Inflammatory macrophage (primary cell): Measurements from ENCODE around the gene BLVRA.
"Not testable (repeated sequence)": the region's sequence is repeated elsewhere in the genome, so short reads cannot be mapped to it uniquely, and the experiment has no call there.

ENCODE experiments used
- DNase-seq, 2 donors: peaks; one replicate each; pipeline ENCODE4 v3.0.0-alpha.2; 2020 to 2022

Gene BLVRA

DNA sequence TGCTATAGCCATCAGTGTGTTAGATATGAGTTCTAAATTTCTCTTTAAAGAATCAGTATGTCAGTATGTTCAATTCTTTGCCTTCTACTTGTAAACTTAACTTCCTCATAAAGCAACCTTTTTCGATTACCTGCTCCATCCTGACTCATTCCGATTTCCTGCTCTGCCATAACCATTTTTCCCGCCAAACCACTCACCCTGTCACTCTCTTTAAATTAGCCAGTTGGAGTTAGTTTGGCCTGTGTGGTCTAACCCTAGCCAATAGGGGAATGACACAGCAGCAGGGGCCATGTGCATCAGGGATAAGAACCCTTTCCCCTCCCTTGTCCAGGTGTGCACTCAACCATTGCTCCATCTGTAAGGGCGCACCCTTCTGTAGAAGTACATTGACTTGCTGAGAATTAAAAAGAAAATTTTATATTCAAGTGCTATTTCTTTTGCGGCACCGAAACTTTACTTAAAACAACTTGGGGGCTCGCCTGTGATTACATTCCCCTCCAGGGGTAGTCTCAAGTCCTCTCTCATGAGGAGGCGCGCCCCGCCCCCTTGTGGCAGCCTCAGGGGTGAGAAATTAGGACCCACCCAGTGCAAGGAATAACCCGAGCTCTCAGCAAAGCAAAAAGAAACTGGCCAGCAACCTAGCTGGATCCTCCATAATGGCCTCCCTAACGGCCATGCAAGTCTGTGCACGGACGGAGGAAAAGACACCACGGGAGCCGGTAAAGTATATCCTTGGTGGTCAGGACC, 51.9 kb downstream of the BLVRA start:
- peak; percentile 28 to 34 for DNase-seq

DNA sequence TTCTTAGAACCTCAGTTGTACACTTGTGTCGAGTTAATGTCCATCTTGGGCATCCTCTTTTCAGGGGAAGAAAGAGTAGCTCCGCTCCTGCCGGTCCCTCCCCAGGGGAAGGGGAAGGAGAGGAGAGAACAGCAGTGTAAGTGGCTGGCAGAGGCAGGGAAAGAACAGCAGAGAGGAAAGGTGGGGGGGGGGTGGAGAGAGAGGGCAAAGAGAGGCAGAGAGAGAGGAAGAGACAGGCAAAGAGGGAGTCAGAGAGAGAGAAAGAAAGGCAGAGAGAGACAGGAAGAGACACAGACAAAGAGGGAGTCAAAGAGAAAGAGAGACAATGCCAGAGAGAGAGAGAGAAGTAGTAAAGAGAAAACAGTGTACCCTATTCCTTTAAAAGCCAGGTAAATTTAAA, 56.9 kb downstream of the BLVRA start:
- no peak for DNase-seq

DNA sequence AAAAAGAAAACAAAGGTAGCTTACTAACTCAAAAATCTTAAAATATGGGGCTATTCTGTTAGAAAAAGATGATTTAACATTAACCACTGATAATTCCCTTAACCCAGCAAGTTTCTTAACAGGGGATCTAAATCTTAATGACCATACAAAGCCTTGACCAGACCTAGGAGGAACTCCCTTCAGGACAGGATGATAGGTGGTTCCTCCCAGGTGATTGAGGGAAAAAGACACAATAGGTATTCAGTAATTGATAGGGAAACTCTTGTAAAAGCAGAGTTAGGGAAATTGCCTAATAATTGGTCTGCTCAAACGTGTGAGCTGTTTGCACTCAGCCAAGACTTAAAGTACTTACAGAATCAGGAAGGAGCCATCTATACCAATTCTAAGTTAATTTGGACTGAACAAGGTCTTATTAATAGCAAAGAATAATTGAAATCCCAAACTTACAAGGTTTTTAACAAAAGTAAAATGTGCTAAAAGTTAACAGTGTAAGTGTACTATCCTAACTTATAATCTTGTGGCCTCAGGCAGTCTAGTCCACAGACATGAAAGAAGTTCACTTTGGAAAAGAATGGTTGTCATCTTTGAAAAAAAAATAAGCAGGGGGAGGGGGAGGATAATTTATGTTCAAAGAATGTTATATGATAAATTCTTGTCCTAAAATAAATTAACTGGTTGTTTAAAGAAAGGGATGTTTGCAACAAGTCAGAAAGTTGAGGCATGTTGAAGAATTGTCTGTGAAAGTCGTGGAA, 57.7 kb downstream of the BLVRA start:
- DNase-seq, result not testable (repeated sequence)

DNA sequence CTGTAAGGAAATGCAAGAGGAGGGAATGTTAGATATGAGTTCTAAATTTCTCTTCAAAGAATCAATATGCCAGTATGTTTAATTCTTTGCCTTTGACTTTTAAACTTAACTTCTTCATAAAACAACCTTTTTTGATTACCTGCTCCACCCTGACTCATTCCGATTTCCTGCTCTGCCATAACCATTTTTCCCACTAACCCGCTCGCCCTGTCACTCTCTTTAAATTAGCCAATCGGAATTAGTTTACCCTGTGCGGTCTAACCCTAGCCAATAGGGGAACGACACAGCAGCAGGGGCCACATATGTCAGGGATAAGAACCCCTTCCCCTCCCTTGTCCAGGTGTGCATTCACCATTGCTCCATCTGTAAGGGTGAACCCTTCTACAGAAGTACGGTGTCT, 64.9 kb downstream of the BLVRA start:
- DNase-seq, result not testable (repeated sequence)

DNA sequence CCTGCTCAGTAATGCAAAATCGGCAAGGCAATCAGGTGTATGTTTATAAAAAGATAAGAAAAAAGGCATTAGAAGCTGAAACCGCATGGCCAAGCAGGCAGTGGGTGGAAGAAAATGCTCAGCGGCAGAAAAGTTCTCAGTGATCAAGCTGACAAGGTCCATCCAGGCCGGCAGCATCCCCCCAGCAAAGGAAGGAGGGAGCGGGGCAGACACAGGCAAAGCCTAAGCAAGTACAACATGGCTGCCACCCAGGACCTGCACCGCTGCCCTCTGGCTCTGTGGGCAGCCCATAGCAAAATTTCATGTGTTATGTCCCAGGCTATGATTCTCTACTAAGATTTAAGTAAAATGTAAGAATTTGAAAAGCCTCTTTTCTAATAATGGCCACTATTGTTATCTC, 65.5 kb downstream of the BLVRA start:
- DNase-seq, result no peak

DNA sequence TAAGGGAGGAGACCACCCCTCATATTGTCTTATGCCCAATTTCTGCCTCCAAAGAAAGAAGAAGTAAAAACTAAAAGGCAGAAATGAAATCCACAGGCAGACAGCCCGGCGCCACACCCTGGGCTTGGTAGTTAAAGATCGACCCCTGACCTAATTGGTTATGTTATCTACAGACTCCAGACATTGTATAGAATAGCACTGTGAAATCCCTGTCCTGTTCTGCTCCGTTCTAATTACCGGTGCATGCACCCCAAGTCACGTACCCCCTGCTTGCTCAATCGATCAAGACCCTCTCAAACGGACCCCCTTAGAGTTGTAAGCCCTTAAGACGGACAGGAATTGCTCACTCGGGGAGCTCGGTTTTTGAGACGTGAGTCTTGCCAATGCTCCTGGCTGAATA, 66.0 kb downstream of the BLVRA start:
- not testable (repeated sequence) for DNase-seq

DNA sequence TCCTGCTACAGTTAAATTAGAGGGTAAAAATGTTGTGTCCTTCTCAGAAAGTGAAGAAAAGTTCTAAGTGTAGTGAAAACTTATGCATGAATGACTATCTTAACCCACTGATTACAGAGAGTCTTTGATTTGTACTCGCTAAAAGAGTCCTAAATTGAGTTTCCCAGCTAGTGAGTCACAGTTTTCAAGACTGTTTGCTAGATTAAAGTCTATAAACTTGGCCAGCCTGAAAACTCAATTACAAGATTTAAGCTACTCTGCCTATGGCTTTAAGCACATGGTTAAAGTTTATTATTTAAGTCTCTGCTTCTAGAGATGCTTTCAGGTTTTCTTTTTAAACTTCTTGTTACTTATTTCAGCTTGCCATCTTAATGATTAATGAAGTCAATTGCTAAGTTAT, 66.5 kb downstream of the BLVRA start:
- DNase-seq, result no peak

DNA sequence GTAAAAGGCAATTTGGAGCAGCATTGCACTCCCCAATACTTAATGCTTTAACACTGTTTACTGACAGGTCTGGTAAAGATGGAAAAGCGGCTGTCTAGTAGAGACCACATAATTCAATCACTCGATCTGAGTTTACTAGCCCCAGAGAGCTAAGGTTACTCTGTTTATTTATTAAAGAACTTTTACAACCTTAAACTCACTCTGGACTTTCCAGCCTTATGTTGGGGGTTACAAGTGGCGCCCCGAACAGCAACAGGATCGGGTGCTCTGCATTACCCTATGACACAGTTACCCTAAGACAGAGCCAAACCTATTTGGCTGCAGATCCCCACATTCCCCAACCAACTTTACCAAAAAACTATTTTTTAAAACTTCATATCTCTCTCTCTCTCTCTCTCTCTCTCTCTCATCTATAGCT, 66.9 kb downstream of the BLVRA start:
- DNase-seq, result no peak

DNA sequence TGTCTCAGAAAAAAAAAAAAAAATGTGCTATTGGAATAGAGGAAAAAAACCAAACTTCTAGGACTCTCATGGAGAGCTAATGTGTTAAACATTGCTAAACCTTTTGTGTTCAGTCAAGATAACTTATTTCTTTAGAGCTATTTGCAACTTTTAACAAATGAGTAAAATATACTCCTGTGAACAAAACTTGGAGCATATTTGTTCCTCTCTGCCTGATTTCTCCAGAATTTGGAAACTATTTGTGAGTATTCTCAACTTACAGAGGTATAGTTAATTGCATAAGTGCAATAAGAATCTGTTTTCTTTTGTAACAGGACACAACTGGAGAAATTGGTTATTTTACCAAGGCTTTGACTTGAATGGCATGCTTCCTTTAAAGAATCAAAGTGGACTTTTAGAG, 72.4 kb downstream of the BLVRA start:
- DNase-seq, result not testable (repeated sequence)

DNA sequence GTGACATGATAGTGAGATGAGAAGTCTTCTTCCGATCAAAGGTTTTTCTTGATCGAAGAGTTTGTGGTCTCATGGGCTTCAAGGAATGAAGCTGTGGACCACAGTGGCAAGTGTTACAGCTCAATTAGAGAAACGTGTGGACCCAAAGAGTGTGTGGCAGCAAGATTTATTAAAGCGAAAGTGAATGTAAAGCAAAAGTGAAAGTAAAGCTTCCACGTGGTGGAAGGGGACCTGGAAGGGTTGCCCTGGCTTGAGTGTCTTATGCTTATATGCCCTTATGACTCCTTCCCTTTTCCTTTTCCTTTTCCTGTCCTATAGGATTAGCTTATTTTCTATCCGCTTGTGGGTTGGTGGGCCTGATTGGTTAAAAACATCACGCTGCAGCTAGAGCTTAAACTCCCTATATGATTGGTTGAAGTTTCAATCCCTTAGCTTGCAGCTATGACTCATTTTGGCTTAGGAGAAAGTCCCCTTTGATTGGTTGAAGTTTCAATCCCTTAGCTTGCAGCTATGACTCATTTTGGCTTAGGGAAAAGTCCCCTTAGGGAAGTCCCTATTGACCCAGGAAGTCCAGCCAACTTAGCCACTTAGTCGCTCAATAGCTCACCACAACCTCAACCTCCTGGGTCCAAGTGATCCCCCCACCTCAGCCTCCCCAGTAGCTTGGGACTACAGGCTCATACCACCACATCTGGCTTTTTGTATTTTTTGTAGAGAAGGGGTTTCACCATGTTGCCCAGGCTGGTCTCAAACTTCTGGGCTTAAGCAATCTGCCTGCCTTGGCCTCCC, 76.2 kb downstream of the BLVRA start:
- DNase-seq, result peak; percentile 53 to 64

DNA sequence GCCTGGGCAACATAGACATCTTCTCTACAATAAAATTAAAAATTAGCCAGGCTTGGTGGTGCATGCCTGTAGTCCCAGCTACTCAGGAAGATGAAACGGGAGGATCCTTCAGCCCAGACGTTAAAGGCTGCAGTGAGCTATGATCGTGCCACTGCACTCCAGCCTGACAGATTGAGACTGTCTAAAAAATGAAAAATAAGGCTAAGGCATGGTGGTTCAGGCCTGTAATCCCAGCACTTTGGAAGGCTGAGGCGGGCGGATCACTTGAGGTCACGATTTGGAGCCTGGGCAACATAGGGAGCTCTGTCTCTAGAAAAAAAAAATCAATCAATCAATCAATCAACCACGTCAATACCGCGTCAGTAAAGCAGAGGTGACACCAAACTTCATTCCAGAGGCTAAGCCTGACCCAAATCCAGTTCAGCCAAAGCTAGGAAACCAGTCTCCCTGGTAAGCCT, 79.8 kb downstream of the BLVRA start:
- DNase-seq, result no peak

DNA sequence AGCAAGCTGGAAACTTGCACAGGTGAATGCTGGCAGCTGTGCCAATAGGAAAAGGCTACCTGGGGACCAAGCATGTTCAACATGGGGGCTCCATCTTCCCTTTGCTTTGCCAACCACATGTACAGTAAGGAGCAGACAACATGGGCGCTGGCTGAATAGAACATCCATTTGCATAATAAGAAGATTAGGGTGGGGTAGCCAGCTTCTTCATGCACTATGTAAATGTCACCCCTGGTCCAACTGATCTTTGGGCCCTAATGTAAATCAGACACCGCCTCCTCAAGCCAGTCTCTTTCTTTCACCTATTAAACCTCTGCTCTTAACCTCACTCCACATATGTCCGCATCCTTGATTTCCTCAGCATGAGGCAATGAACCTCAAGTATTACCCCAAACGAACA, 84.8 kb downstream of the BLVRA start:
- DNase-seq, result no peak

DNA sequence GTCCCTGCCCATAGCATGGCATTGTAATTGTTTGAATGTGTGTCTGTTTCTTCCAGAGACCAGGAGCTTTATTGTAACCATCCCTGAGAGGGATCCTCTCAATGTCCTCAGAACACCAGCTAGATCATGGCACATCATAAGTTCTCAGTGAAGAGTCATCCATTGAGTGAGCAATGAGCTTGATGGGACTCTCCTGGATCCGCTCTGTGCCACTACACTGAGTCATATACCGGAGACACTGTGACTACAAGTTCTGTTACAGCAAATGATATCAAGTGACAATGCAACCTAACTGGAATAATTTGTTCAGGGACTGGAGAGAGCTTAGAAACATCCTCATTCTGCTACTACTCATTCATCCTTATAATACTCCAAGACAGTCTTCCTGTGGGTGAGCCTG, 85.8 kb downstream of the BLVRA start:
- DNase-seq, result no peak

DNA sequence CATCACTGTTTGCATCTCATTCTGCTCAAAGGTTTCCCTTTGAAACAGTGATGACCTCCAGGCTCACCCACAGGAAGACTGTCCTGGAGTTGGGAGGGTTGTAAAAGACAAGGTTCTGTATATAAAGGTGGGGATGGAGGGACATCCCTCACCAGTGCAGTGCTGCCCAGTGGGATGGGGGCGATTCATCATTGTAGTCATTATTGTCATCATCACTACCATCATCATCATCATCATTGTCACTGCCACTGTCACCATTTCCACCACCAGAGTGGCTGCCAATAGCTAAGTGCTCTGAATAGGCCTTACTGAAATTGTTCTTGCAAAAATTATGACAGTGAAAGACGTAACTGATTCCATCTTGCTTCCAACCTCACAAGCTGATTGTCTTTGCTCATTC, 86.2 kb downstream of the BLVRA start:
- DNase-seq, result no peak

DNA sequence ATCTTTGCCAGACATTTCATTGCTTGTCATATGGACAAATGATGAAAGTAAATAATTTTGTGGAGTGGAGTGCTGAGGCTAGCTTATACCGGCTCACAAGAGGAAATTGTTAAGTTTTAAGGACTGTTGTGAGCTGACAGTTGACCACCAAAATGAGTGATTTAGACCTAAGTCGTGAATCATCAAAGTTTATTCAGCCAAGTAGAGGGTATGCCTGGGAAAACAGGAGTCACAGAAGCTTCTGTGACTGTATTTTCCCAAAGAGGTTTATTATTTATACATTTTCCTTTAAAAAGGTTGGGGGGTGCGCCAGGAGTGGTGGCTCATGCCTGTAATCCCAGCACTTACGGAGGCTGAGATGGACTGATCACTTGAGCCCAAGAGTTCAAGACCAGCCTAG, 89.0 kb downstream of the BLVRA start:
- no peak for DNase-seq

DNA sequence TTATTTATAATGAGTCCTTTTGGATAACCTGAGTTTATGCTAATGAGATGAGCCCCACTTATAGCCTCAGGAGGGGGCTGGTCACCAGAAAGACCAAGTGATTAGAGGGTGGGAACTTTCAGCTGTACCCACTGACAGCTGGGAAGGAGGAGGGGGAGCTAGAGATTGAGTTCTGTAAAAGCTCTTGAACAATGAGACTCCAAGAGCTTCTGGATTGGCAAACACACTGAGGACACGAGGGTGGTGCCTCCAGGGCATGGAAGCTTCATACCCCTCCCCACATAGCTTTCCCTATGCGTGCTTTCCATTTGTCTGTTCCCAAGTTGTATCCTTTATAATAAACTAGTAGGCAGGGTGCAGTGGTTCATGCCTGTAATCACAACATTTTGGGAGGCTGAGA, 90.6 kb downstream of the BLVRA start:
- DNase-seq, result no peak

DNA sequence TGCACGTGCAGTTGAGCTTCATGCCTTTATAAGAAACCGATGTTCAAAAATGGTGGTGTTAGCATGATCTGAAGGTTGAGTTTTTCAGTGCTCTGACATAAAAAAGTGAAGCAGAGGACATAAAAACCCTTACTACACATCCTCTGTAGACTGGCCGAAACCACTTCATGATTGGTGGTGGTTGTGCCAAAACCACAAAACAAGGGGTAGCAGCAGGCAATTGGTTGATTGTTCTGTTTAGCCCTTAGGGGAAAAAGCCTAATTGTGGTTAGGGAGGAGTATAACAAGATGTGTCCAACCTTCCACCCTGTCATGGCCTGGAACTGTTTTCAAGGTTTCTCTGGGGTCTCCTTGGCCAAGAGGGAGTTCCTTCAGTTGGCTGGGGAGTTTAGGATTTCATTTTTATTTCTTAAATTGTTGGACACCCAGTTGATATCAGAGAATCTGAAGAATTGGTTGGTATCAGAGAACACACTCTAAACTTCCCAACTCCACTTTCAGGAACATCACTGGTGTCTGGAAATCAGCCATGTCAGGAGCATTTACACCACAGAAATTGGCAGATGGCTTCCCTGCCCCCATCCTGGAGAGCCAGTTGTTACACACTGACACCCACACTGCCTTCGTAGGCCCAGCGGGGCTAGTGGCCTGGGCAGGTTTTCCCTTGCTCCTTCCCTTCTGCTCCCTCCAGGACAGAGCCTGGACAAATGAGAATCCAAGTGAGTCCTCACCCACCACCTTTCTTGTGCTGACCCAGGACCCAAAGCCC, 92.1 kb downstream of the BLVRA start:
- no peak for DNase-seq

DNA sequence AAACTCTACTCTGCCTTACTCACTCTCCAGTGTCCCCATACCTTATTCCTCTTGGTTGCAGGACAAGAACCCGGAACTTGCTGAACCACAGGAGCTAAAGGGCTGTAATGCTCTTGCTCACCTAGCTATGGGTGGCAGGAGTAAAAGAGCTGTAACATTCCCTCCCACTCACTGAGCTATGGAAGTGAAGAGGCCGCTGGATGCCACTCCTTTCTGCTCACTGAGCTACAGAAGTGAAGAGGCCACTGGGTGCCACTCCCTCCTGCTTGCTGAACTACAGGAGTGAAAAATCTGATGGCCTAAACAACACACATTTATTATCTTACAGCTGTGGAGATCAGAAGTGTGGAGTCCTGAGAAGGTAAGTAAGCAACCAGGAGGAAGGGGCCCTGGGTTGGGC, 93.3 kb downstream of the BLVRA start:
- no peak for DNase-seq

DNA sequence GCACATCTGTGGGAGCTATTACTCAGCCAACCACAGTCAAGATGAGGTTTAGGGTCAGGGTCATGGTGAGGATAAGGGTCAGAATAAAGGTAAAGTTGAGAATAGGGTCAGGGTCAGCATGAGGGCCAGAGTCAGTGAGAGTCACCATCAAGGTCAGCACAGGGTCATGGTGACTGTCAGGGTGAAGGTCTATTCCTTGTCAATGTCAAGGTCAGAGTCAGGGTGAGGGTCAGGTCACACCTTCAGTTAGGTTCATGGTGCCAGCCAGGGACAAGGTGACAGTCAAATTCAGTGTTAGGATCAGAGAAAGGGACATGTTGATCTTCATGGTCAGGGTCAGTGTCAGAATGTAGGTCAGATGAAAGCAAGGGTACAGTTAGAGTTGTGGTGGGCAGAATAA, 96.7 kb downstream of the BLVRA start:
- DNase-seq, result no peak

DNA sequence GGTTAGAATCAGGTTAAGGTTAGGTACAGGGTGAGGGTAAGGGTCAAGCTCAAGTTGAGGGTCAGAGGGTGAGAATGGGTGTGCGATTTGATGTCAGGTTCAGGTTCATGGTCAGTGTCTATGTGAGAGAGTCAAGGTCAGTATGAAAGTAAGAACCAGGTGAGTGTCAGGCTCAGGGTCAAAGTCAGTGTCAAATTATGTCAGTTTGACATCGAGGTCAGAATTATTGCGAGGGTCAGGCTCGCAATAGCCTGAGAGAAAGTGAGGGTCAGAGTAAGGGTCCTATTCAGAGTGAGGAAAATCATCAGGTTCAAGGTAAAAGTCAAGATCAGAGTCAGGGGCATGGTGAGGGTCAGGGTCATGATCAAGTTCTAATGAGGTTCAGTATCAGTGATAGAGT, 97.8 kb downstream of the BLVRA start:
- no peak for DNase-seq
